Measurements from ENCODE around the gene JOSD2. TPM values are rescaled to one million over a fixed set of nuclear protein-coding genes. Genes with fewer than 3 reads are reported as not detected.

JOSD2 gene
- 5.0 and 5.4 TPM in 2 replicates for total RNA-seq (2021)
- long read RNA-seq, partial matches to known transcripts, result 0 of 4 reads
- long read RNA-seq, other reads (novel, unspliced or antisense), result 0 of 4 reads

- H3K23ac ChIP-seq (ENCODE audit: insufficient read length, low read depth, low read length), result no peak within 1 kb of the TSS
- peak within 1 kb of the TSS; percentile 78 for H3K18ac ChIP-seq (ENCODE audit: insufficient read length, low read depth, low read length)
- H3K9ac ChIP-seq (ENCODE audit: extremely low read depth, insufficient read length, low read length), result peak within 1 kb of the TSS; percentile 13
- no peak within 1 kb of the TSS for H2BK12ac ChIP-seq (ENCODE audit: insufficient read length, low read depth, low read length)
- peak within 1 kb of the TSS; percentile 57 for H3K4me2 ChIP-seq (ENCODE audit: insufficient read depth, insufficient read length, low read length)
- Mint-ChIP-seq H3K36me3 (ENCODE audit: insufficient read depth in 1 of 3, low read depth in 3 of 3) (no peaks in the 10 kb centered on the region; a peak in 1 of 7 replicates), H3K27me3 (ENCODE audit: low read depth) (peaks cover 54% of the 10 kb centered on the region), H3K9me3 (no peaks in the 10 kb centered on the region; a peak in 1 of 5 replicates), H3K27ac (peak within 1 kb of the TSS; percentile 88 to 98 (median 89); a peak in 5 of 7 replicates), H3K4me3 (peak within 1 kb of the TSS; percentile 81 to 87), H3K4me1 (peaks cover 7 to 27% of the 10 kb centered on the region in 2 experiments)
- peaks cover 2% of the 10 kb centered on the region; the same call in 1 of the 2 replicates for H3K27me3 ChIP-seq (ENCODE audit: insufficient read depth, low read length)
- no peak for TF ChIP-seq CTCF (conservative IDR thresholded peaks at IDR 0.05)
- no peaks in the 10 kb centered on the region for H3K4me1 ChIP-seq (ENCODE audit: insufficient read depth, low read length)
- no peak within 1 kb of the TSS for H2BK15ac ChIP-seq (ENCODE audit: low read depth, low read length)
- H3T11ph ChIP-seq (ENCODE audit: low read length), result no peak within 1 kb of the TSS
- DNase-seq, result peak; percentile 98
- H2BK120ac ChIP-seq (ENCODE audit: low read depth, low read length, poor library complexity, severe bottlenecking), result no peak within 1 kb of the TSS
- WGBS (ENCODE audit: extremely low coverage, insufficient read length, low lambda C conversion rate), result no CpG with 5 or more reads among the region's 69 CpGs
- H4K5ac ChIP-seq (ENCODE audit: insufficient read length, low read depth, low read length), result no peak within 1 kb of the TSS
- no peaks in the 10 kb centered on the region for H4K20me1 ChIP-seq (ENCODE audit: control insufficient read depth, insufficient read depth, insufficient read length)
- peak within 1 kb of the TSS; percentile 51; the same call in 1 of the 2 replicates for H3K14ac ChIP-seq (ENCODE audit: insufficient read depth, low read length)
- no peak within 1 kb of the TSS for H2BK20ac ChIP-seq (ENCODE audit: low read depth, low read length, poor library complexity, severe bottlenecking)
- H3K4ac ChIP-seq (ENCODE audit: low read depth, low read length), result no peak within 1 kb of the TSS
- H2BK5ac ChIP-seq (ENCODE audit: insufficient read length, low read length), result no peak within 1 kb of the TSS
- no peak within 1 kb of the TSS for H3K56ac ChIP-seq (ENCODE audit: insufficient read length, low read depth, low read length)
- no peaks in the 10 kb centered on the region for H3K9me3 ChIP-seq (ENCODE audit: control insufficient read depth, low read depth, low read length)
- H2AFZ ChIP-seq (ENCODE audit: low read length), result no peak within 1 kb of the TSS
- H3K27ac ChIP-seq (ENCODE audit: insufficient read length, low read depth, low read length), result no peak within 1 kb of the TSS
- H4K8ac ChIP-seq (replicated peaks; ENCODE audit: insufficient read length, low read depth, low read length), result no peak within 1 kb of the TSS
- no peak within 1 kb of the TSS for H4K91ac ChIP-seq (ENCODE audit: insufficient read length, low read depth, low read length)
- H3K79me2 ChIP-seq (ENCODE audit: insufficient read depth, low read length), result no peaks in the 10 kb centered on the region
- no peaks in the 10 kb centered on the region for H3K79me1 ChIP-seq (ENCODE audit: insufficient read depth, low read depth, low read length, poor library complexity, severe bottlenecking)
- no peaks in the 10 kb centered on the region for H3K23me2 ChIP-seq (ENCODE audit: insufficient read length, low read depth, low read length, poor library complexity, severe bottlenecking)
- no peak within 1 kb of the TSS for H2AK5ac ChIP-seq (ENCODE audit: insufficient read length, low read length)
Observed at GRCh38 chr19:50511069-50511822, at the start of gene JOSD2. TSS of gene JOSD2 (minus strand) at chr19:50511191. CDS start at chr19:50510431, 760 bp downstream.

All from H9 (cell line).